ENCODE results near the gene THSD7A.

THSD7A gene

GRCh38 chr7:11331128-11332102, 500.6 kb downstream of the THSD7A start:
- no peak for DNase-seq (ENCODE audit: low read depth)

GRCh38 chr7:11330717-11331116, 501.3 kb downstream of the THSD7A start:
- DNase-seq (ENCODE audit: low read depth): no peak

GRCh38 chr7:11330208-11330607, 501.8 kb downstream of the THSD7A start:
- no peak for DNase-seq (ENCODE audit: low read depth)

DNA sequence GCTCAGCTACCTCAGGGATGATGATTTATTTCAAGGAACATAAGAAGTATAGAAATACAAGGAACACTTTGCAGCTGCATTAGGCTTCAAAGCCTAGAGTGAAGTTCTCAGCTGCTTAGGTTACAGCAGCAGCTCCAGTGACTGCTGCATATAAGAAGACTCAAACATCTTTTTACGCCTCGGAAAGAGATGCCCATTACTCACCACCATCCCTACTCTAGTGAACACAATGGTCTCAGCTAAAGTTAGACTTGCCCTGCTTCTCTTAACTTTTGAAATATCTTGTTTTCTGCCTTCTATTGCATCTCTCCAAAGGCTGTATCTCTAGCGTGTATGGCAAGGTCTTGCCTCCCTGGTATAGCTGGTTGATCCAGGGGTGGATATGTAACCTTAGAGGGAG, 502.4 kb downstream of the THSD7A start:
- DNase-seq (ENCODE audit: low read depth): no peak

DNA sequence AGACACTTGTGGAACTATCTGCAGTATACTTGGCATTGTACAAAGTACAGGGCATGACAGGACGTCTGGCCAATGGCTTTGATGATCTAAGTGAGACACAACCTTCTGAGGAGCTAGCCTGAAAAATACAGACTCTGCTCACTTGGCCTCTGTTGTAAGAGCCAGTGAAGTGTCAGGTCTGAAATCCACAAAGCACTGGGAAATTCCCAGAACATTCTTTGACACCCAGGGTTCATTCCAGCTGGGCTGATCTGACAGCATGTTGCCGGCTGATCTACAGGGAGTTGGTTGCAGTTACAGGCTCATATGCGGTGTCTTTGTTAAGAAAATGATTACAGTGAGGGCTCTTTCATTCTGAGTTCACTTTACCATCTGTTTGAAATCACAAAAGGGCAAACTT, 503.7 kb downstream of the THSD7A start:
- no peak for DNase-seq (ENCODE audit: low read depth)

- DNase-seq (ENCODE audit: low read depth): no peak
These were observed 504.4 kb downstream of the THSD7A start for GRCh38 chr7:11327633-11328032.
